Measurements from ENCODE around the gene RAB40A. TPM values are rescaled to one million over a fixed set of nuclear protein-coding genes. Genes with fewer than 3 reads are reported as not detected.

RAB40A gene
- total RNA-seq, 2 experiments from 2014 or later, result 0.38 to 0.50 TPM

DNA sequence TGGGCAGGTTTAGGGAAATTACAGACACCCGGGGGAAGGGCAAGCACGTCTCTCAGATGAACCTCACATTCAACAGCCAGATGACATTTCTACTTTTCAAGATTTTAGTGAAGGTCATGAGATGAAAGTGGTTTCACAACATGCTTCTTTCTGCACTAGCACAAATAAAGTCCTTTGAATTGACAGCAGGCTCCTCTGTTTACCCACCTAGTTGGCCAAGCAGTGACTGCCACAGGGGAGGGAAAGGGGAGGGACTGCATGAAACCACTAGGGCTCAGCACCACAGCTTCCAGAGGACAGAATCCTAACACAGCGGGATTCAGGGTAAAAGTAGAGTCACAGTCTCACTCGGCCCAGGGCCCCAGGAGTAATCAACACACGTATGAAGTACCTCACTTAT lies 6.2 kb downstream of the RAB40A start:
- Histone ChIP-seq H3K27ac (ENCODE audit: low read depth, low read length, poor library complexity, severe bottlenecking) (no peak overlapping the region), H3K9me2 (ENCODE audit: insufficient read depth, low read length) (no peaks in the 10 kb centered on the region), H3K36me3 (ENCODE audit: insufficient read depth, low read length) (no peaks in the 10 kb centered on the region), H3K79me2 (ENCODE audit: insufficient read depth, low read depth, low read length) (no peaks in the 10 kb centered on the region), H4K20me1 (ENCODE audit: insufficient read depth, low read length) (no peaks in the 10 kb centered on the region), H2AFZ (ENCODE audit: low read length) (no peak overlapping the region), H3K9me3 (ENCODE audit: low read length) (no peaks in the 10 kb centered on the region), H3K4me1 (ENCODE audit: insufficient read depth, low read length, poor library complexity, severe bottlenecking) (no peaks in the 10 kb centered on the region), H3K4me3 (ENCODE audit: low read depth, low read length, poor library complexity, severe bottlenecking) (no peak overlapping the region), H3K4me2 (ENCODE audit: low read length) (no peak overlapping the region)
- DNase-seq (ENCODE audit: low spot score), result no peak
- POLR2A ChIA-PET, result no interaction called here
- TF ChIP-seq, protein P1, sequence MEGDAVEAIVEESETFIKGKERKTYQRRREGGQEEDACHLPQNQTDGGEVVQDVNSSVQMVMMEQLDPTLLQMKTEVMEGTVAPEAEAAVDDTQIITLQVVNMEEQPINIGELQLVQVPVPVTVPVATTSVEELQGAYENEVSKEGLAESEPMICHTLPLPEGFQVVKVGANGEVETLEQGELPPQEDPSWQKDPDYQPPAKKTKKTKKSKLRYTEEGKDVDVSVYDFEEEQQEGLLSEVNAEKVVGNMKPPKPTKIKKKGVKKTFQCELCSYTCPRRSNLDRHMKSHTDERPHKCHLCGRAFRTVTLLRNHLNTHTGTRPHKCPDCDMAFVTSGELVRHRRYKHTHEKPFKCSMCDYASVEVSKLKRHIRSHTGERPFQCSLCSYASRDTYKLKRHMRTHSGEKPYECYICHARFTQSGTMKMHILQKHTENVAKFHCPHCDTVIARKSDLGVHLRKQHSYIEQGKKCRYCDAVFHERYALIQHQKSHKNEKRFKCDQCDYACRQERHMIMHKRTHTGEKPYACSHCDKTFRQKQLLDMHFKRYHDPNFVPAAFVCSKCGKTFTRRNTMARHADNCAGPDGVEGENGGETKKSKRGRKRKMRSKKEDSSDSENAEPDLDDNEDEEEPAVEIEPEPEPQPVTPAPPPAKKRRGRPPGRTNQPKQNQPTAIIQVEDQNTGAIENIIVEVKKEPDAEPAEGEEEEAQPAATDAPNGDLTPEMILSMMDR (conservative IDR thresholded peaks at IDR 0.05; ENCODE audit: low read length), result no peak
- TF ChIP-seq EZH2phosphoT487 (IDR thresholded peaks at IDR 0.05; ENCODE audit: borderline replicate concordance, low read depth, low read length), result no peak
- intact Hi-C loops (cut with micrococcal nuclease; ENCODE audit: unreplicated experiment), result no loop called here
- CTCF ChIA-PET (ENCODE audit: unreplicated experiment), result no interaction called here
- BruUV-seq (replicated peaks), result no TSS peak

- ChIA-PET POLR2A (no interaction called here), CTCF (ENCODE audit: unreplicated experiment) (no interaction called here)
- Histone ChIP-seq H4K20me1 (ENCODE audit: insufficient read depth, low read length) (no peaks in the 10 kb centered on the region), H3K9me2 (ENCODE audit: insufficient read depth, low read length) (no peaks in the 10 kb centered on the region), H3K4me1 (ENCODE audit: insufficient read depth, low read length, poor library complexity, severe bottlenecking) (no peaks in the 10 kb centered on the region), H3K79me2 (ENCODE audit: insufficient read depth, low read depth, low read length) (no peaks in the 10 kb centered on the region), H3K9me3 (ENCODE audit: low read length) (no peaks in the 10 kb centered on the region), H3K36me3 (ENCODE audit: insufficient read depth, low read length) (no peaks in the 10 kb centered on the region), H2AFZ (ENCODE audit: low read length) (no peak overlapping the region), H3K4me3 (ENCODE audit: low read depth, low read length, poor library complexity, severe bottlenecking) (no peak overlapping the region), H3K4me2 (ENCODE audit: low read length) (no peak overlapping the region), H3K27ac (ENCODE audit: low read depth, low read length, poor library complexity, severe bottlenecking) (no peak overlapping the region)
- DNase-seq (ENCODE audit: low spot score), result no peak
- intact Hi-C loops (cut with micrococcal nuclease; ENCODE audit: unreplicated experiment), result no loop called here
- no TSS peak for BruUV-seq (replicated peaks)
- no peak for TF ChIP-seq EZH2phosphoT487 (IDR thresholded peaks at IDR 0.05; ENCODE audit: borderline replicate concordance, low read depth, low read length)
- TF ChIP-seq, protein P1 (conservative IDR thresholded peaks at IDR 0.05; ENCODE audit: low read length), result no peak
Observed at GRCh38 chrX:103510031-103510430, 9.3 kb downstream of the RAB40A start.

- Histone ChIP-seq H2AFZ (ENCODE audit: low read length) (no peak overlapping the region), H3K4me3 (ENCODE audit: low read depth, low read length, poor library complexity, severe bottlenecking) (no peak overlapping the region), H3K36me3 (ENCODE audit: insufficient read depth, low read length) (no peaks in the 10 kb centered on the region), H3K9me2 (ENCODE audit: insufficient read depth, low read length) (no peaks in the 10 kb centered on the region), H3K79me2 (ENCODE audit: insufficient read depth, low read depth, low read length) (no peaks in the 10 kb centered on the region), H3K4me1 (ENCODE audit: insufficient read depth, low read length, poor library complexity, severe bottlenecking) (no peaks in the 10 kb centered on the region), H4K20me1 (ENCODE audit: insufficient read depth, low read length) (no peaks in the 10 kb centered on the region), H3K27ac (ENCODE audit: low read depth, low read length, poor library complexity, severe bottlenecking) (no peak overlapping the region), H3K9me3 (ENCODE audit: low read length) (no peaks in the 10 kb centered on the region), H3K4me2 (ENCODE audit: low read length) (no peak overlapping the region)
- DNase-seq (ENCODE audit: low spot score), result no peak
- BruUV-seq (replicated peaks), result no TSS peak
- intact Hi-C loops (cut with micrococcal nuclease; ENCODE audit: unreplicated experiment), result no loop called here
- ChIA-PET CTCF (ENCODE audit: unreplicated experiment) (no interaction called here), POLR2A (interaction anchor here (1.0 kb wide), 1 partner anchor 100 kb away, joined by 4 read pairs; no protein-coding TSS in a partner anchor)
- TF ChIP-seq, protein P1 (conservative IDR thresholded peaks at IDR 0.05; ENCODE audit: low read length), result no peak
- TF ChIP-seq EZH2phosphoT487 (IDR thresholded peaks at IDR 0.05; ENCODE audit: borderline replicate concordance, low read depth, low read length), result no peak
Observed at GRCh38 chrX:103503853-103504207, 15.5 kb downstream of the RAB40A start.
